CD14-positive monocyte (primary cell): ENCODE results near the gene DNAH10. TPM values are rescaled to one million over a fixed set of nuclear protein-coding genes. Genes with fewer than 3 reads are reported as not detected.

Source experiments
- DNase-seq, 3 donors: peaks; one replicate each; pipeline ENCODE4 v3.0.0-alpha.2; 2011 to 2022
- H2AFZ ChIP-seq: 2 replicates; pipeline ENCODE4 v1.6.0; 2012; ENCODE audit warnings: mild to moderate bottlenecking, low read depth, low read length, inconsistent platforms; ENCODE audit not compliant: insufficient read depth, poor library complexity, severe bottlenecking
- H3K27ac ChIP-seq, 2 donors: 1 replicate in 1 of 2; 2 replicates in 1 of 2; pipeline ENCODE4 v1.5.1; 2012 to 2013; ENCODE audit warnings: low read length in 2 of 2, control low read depth in 1 of 2, inconsistent platforms in 1 of 2, low read depth in 1 of 2, mild to moderate bottlenecking in 1 of 2
- H3K27me3 ChIP-seq, 2 donors: one replicate each; pipeline versions ENCODE4 v1.6.0 to v1.6.1; 2011 to 2013; ENCODE audit warnings: low read length in 2 of 2; ENCODE audit not compliant: control insufficient read depth in 2 of 2, insufficient read depth in 2 of 2
- H3K36me3 ChIP-seq, 2 donors: replicated peaks in 1 of 2; 1 replicate in 1 of 2; 2 replicates in 1 of 2; pipeline versions ENCODE4 v1.5.1 to v1.6.1; 2012 to 2013; ENCODE audit warnings: low read length in 2 of 2, control low read depth in 1 of 2, inconsistent platforms in 1 of 2, mild to moderate bottlenecking in 1 of 2; ENCODE audit not compliant: insufficient read depth in 2 of 2, control insufficient read depth in 1 of 2
- H3K4me1 ChIP-seq, 2 donors: 1 replicate in 1 of 2; 2 replicates in 1 of 2; pipeline versions ENCODE4 v1.5.1 to v1.6.1; 2012 to 2013; ENCODE audit warnings: low read length in 2 of 2, control low read depth in 1 of 2, inconsistent platforms in 1 of 2, mild to moderate bottlenecking in 1 of 2, moderate library complexity in 1 of 2; ENCODE audit not compliant: insufficient read depth in 2 of 2, control insufficient read depth in 1 of 2
- H3K4me2 ChIP-seq: replicated peaks from 2 replicates; pipeline ENCODE3; 2012; ENCODE audit warnings: low read length, moderate library complexity, mild to moderate bottlenecking; ENCODE audit not compliant: poor library complexity, severe bottlenecking; ENCODE audit errors: extremely low read depth
- H3K4me3 ChIP-seq, 3 experiments: fragments of 200-600 bp in 1 of 3; sonication (generic) in 1 of 3; replicated peaks in 1 of 3; 1 replicate in 2 of 3; 2 replicates in 1 of 3; pipeline ENCODE4 v1.5.1; 2011 to 2013; ENCODE audit warnings: low read length in 3 of 3, mild to moderate bottlenecking in 3 of 3, control low read depth in 2 of 3, low read depth in 2 of 3, inconsistent platforms in 1 of 3, moderate library complexity in 1 of 3
- H3K79me2 ChIP-seq: 2 replicates; pipeline ENCODE4 v1.6.0; 2012; ENCODE audit warnings: mild to moderate bottlenecking, control low read depth, inconsistent platforms, low read length, moderate library complexity; ENCODE audit not compliant: insufficient read depth
- H3K9ac ChIP-seq: 2 replicates; pipeline ENCODE4 v1.6.0; 2017; ENCODE audit warnings: low read length, mild to moderate bottlenecking; ENCODE audit not compliant: insufficient read depth, poor library complexity, severe bottlenecking
- H3K9me3 ChIP-seq, 2 donors: replicated peaks in 1 of 2; 1 replicate in 1 of 2; 2 replicates in 1 of 2; pipeline versions ENCODE4 v1.5.1 to v1.6.1; 2012 to 2013; ENCODE audit warnings: low read length in 2 of 2, control low read depth in 1 of 2; ENCODE audit not compliant: control insufficient read depth in 1 of 2, insufficient read depth in 1 of 2
- H4K20me1 ChIP-seq: 2 replicates; pipeline ENCODE4 v1.6.0; 2012; ENCODE audit warnings: mild to moderate bottlenecking, low read length, control low read depth, moderate library complexity; ENCODE audit not compliant: insufficient read depth
- H3K27ac Mint-ChIP-seq, 7 donors: one replicate each; pipeline ENCODE4 v1.8.0; 2020; ENCODE audit warnings: mild to moderate bottlenecking in 7 of 7, mixed read lengths in 7 of 7, moderate library complexity in 6 of 7, inconsistent platforms in 2 of 7
- H3K27me3 Mint-ChIP-seq, 3 donors: one replicate each; pipeline ENCODE4 v1.8.0; 2021 to 2022; ENCODE audit warnings: low read depth in 3 of 3, mild to moderate bottlenecking in 3 of 3, mixed read lengths in 3 of 3, moderate library complexity in 3 of 3, inconsistent platforms in 1 of 3
- H3K36me3 Mint-ChIP-seq, 2 donors: one replicate each; pipeline ENCODE4 v1.8.0; 2020; ENCODE audit warnings: mixed read lengths in 2 of 2, inconsistent platforms in 1 of 2, mild to moderate bottlenecking in 1 of 2
- H3K4me1 Mint-ChIP-seq: one replicate; pipeline ENCODE4 v1.8.0; 2020; ENCODE audit warnings: mild to moderate bottlenecking, mixed read lengths
- H3K4me3 Mint-ChIP-seq, 2 donors: one replicate each; pipeline ENCODE4 v1.8.0; 2020; ENCODE audit warnings: mild to moderate bottlenecking in 2 of 2, mixed read lengths in 2 of 2, moderate library complexity in 1 of 2
- H3K9me3 Mint-ChIP-seq, 7 donors: one replicate each; pipeline ENCODE4 v1.8.0; 2020 to 2022; ENCODE audit warnings: mixed read lengths in 7 of 7, mild to moderate bottlenecking in 6 of 7, moderate library complexity in 6 of 7, inconsistent platforms in 2 of 7
- WGBS: methylation state at CpG from one replicate; pipeline ENCODE4 v1.1.5; 2013; ENCODE audit warnings: missing lambda C conversion rate; ENCODE audit not compliant: insufficient coverage; 5-methylcytosine and 5-hydroxymethylcytosine counted together
- intact Hi-C, 2 donors: fragments of 100-400 bp; cut with micrococcal nuclease; formaldehyde crosslinking; loops; one replicate each; pipeline versions ENCODE4 v1.15.0 to v1.15.1; 2023
- polyA plus RNA-seq, 3 donors: library from polyadenylated mRNA; depleted of rRNA in 1 of 3; unstranded in 2 of 3; stranded (reverse) in 1 of 3; fragments of 300-500 nt in 2 of 3; fragments of >200 nt in 1 of 3; fragmentation: Illumina TruSeq in 2 of 3; gene quantifications; 1 replicate in 2 of 3; 2 replicates in 1 of 3; pipeline ENCODE4 v1.2.3, GENCODE V29; 2012 to 2021
- TF ChIP-seq, protein P1 (sequence below): fragments of 200-600 bp; IDR thresholded peaks from one replicate; pipeline ENCODE4 v1.8.0; 2022; ENCODE audit warnings: antibody characterized with exemption, mild to moderate bottlenecking

The DNAH10 gene
- polyA plus RNA-seq, 3 donors = not detected

DNA sequence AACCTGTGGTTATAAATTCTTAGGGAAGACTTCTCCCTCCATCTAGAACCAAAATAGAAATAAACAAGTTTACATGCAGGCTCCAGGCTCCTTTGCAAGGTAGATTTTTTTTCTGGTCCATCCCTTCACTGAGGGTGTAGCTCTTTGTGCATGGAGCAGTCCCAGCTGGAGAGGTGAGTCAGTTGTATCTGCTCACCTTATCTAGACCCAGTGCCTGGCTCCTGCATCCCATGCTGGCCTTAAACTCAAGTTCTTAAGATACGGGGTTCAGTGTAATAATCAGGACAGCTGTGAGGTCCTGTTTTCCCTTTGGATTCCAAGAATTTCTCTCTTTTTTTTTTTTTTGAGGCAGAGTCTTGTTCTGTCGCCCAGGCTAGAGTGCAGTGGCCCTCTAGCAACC is 35.1 kb upstream of the DNAH10 start:
- Histone ChIP-seq H3K79me2 (no peaks in the 10 kb centered on the region), H2AFZ (no peak overlapping the region), H3K36me3 (peaks cover 61 to 87% of the 10 kb centered on the region in 2 donors), H3K27me3 (no peaks in the 10 kb centered on the region), H3K4me3 (no peak overlapping the region), H4K20me1 (no peaks in the 10 kb centered on the region), H3K27ac (no peak overlapping the region), H3K9ac (no peak overlapping the region), H3K4me2 (no peak overlapping the region), H3K9me3 (no peaks in the 10 kb centered on the region), H3K4me1 (peaks cover 0 to 2% of the 10 kb centered on the region in 2 donors)
- peaks cover 4% of the 10 kb centered on the region for H3K4me1 Mint-ChIP-seq
- WGBS = 100% methylated on average over 2 of the region's 2 CpGs
- intact Hi-C loops = no loop called here
- H3K27me3 Mint-ChIP-seq = no peaks in the 10 kb centered on the region
- H3K4me3 Mint-ChIP-seq = no peak overlapping the region
- H3K9me3 Mint-ChIP-seq = peaks cover 0 to 3% (median 0%) of the 10 kb centered on the region in 7 donors
- H3K36me3 Mint-ChIP-seq = peaks cover 68 to 84% of the 10 kb centered on the region in 2 donors
- DNase-seq = no peak
- H3K27ac Mint-ChIP-seq = no peak overlapping the region
- TF ChIP-seq, protein P1, sequence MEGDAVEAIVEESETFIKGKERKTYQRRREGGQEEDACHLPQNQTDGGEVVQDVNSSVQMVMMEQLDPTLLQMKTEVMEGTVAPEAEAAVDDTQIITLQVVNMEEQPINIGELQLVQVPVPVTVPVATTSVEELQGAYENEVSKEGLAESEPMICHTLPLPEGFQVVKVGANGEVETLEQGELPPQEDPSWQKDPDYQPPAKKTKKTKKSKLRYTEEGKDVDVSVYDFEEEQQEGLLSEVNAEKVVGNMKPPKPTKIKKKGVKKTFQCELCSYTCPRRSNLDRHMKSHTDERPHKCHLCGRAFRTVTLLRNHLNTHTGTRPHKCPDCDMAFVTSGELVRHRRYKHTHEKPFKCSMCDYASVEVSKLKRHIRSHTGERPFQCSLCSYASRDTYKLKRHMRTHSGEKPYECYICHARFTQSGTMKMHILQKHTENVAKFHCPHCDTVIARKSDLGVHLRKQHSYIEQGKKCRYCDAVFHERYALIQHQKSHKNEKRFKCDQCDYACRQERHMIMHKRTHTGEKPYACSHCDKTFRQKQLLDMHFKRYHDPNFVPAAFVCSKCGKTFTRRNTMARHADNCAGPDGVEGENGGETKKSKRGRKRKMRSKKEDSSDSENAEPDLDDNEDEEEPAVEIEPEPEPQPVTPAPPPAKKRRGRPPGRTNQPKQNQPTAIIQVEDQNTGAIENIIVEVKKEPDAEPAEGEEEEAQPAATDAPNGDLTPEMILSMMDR = no peak

DNA sequence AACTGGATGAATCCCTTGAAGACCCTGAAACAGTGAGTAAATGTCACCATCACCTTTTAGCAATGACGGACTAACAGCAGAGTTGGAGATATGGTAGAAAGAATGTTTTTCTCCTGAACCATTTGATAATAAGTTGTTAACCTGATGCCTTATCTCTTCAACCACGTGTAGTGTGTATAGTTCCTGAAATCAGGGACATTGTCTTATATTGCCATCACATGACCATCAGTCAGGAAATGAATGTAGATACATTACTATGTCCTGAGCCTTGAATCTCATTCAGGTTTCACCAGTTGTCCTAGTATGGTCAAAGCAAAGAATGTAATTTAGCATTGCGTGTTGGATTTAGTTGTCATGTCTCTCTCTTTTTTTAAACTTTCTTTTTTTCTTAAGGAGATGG is 34.2 kb upstream of the DNAH10 start:
- H3K27ac ChIP-seq = no peak overlapping the region
- peaks cover 68 to 84% of the 10 kb centered on the region in 2 donors for H3K36me3 Mint-ChIP-seq
- H3K27ac Mint-ChIP-seq = no peak overlapping the region
- no peaks in the 10 kb centered on the region for H3K27me3 Mint-ChIP-seq
- no CpG with 5 or more reads among the region's 3 CpGs for WGBS
- peaks cover 4% of the 10 kb centered on the region for H3K4me1 Mint-ChIP-seq
- H3K27me3 ChIP-seq = no peaks in the 10 kb centered on the region
- H3K4me3 ChIP-seq = no peak overlapping the region
- H3K9me3 ChIP-seq = no peaks in the 10 kb centered on the region
- peaks cover 0 to 3% (median 0%) of the 10 kb centered on the region in 7 donors for H3K9me3 Mint-ChIP-seq
- no peak for DNase-seq
- peaks cover 0 to 2% of the 10 kb centered on the region in 2 donors for H3K4me1 ChIP-seq
- H4K20me1 ChIP-seq = no peaks in the 10 kb centered on the region
- peaks cover 66 to 86% of the 10 kb centered on the region in 2 donors for H3K36me3 ChIP-seq
- no peak overlapping the region for H3K9ac ChIP-seq
- no peak overlapping the region for H2AFZ ChIP-seq
- no peaks in the 10 kb centered on the region for H3K79me2 ChIP-seq
- no peak overlapping the region for H3K4me3 Mint-ChIP-seq
- no peak overlapping the region for H3K4me2 ChIP-seq
- TF ChIP-seq, protein P1 = no peak
- intact Hi-C loops = no loop called here
